Breast epithelium (tissue), 4 donors: ENCODE measurements around the gene WBP1L. TPM values are rescaled to one million over a fixed set of nuclear protein-coding genes. Genes with fewer than 3 reads are reported as not detected.
"Not testable (repeated sequence)": the region's sequence is repeated elsewhere in the genome, so short reads cannot be mapped to it uniquely, and the experiment has no call there.

ENCODE experiments used
- DNase-seq, 2 donors: peaks; one replicate each; pipeline ENCODE4 v3.0.0-alpha.2; 2019; ENCODE audit warnings: low spot score in 2 of 2
- H3K27ac ChIP-seq, 2 donors: fragments of 200-600 bp; sonication (generic) in 1 of 2; one replicate each; pipeline ENCODE4 v1.5.1; 2016 to 2019; ENCODE audit warnings: mild to moderate bottlenecking in 1 of 2
- H3K27me3 ChIP-seq, 2 donors: fragments of 200-600 bp; sonication (generic) in 1 of 2; one replicate each; pipeline versions ENCODE4 v1.5.1 to v1.6.0; 2017 to 2019; ENCODE audit warnings: control low read depth in 1 of 2, mild to moderate bottlenecking in 1 of 2
- H3K36me3 ChIP-seq: fragments of 200-600 bp; one replicate; pipeline ENCODE4 v1.5.1; 2019
- H3K4me1 ChIP-seq, 2 donors: fragments of 200-600 bp; sonication (generic); one replicate each; pipeline ENCODE4 v1.5.1; 2016 to 2019; ENCODE audit warnings: control low read depth in 1 of 2
- H3K4me3 ChIP-seq, 3 donors: fragments of 200-600 bp; sonication (generic); 1 replicate in 2 of 3; 2 replicates in 1 of 3; pipeline ENCODE4 v1.5.1; 2016 to 2019; ENCODE audit warnings: mild to moderate bottlenecking in 3 of 3, moderate library complexity in 2 of 3
- H3K9me3 ChIP-seq, 2 donors: fragments of 200-600 bp; sonication (generic) in 1 of 2; one replicate each; pipeline ENCODE4 v1.5.1; 2016 to 2019; ENCODE audit warnings: control low read depth in 1 of 2
- POLR2A ChIP-seq: fragments of 450-650 bp; IDR thresholded peaks from one replicate; pipeline ENCODE4 v1.6.1; 2016; ENCODE audit warnings: antibody characterized with exemption, mild to moderate bottlenecking, moderate library complexity
- POLR2AphosphoS5 ChIP-seq, 3 donors: sonication (generic); formaldehyde crosslinking; IDR thresholded peaks; one replicate each; pipeline ENCODE4 v1.6.1; 2017; ENCODE audit warnings: antibody characterized with exemption in 3 of 3
- intact Hi-C: fragments of 100-400 bp; cut with DNase I; formaldehyde crosslinking; loops from one replicate; pipeline ENCODE4 v1.15.1; 2023; ENCODE audit warnings: low total_unique reads
- total RNA-seq, 3 donors: library from RNA; depleted of rRNA; stranded (reverse); fragments of >200 nt; gene quantifications; one replicate each; pipeline ENCODE4 v1.1.0, GENCODE V29; 2016
- TF ChIP-seq, protein P1 (sequence below), 3 donors: fragments of 450-650 bp; IDR thresholded peaks; one replicate each; pipeline ENCODE4 v1.5.1; 2016 to 2017; ENCODE audit warnings: antibody characterized with exemption in 3 of 3, mild to moderate bottlenecking in 3 of 3, moderate library complexity in 3 of 3

Gene WBP1L
- total RNA-seq, 3 donors from 2014 or later = 114 to 174 (median 143) TPM

DNA sequence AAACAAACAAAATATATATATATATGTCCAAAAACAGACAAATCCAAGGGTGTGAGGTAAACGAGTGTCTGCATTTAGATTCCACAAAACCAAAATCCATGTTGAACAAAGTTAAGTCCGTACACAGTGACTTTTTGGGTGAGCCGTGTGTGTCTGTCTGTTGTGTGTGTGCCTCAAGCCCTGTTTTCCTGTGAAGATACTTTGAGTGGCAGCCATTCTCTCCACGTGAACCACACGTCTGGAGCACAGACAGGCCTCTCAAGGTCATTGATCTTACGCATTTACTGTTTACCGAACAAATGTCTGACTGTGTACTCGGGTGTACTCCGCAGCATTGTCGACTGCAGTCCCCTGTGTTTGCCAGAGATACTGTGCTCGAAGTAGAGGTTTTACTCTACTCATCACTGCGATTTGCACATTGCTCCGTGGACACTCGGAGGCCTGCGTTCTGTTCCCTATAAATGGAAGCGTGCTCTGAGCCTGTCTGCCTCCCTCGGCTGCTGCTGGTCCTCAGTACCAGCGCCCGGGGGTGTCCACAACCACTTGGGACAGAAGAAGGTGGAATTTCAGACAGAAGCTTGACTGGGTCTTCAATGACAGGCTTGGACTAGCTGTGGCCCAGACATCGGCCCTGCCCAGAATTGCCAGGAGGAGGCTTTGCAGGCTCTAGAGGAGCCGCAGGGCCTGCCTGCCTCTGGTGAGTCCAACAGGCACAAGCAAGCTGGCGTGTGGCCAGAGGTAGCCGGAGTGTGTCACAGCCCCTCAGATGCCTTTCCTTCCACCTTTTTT is 71.3 kb downstream of the WBP1L start:
- Histone ChIP-seq H3K4me1 (peaks cover 0 to 8% of the 10 kb centered on the region in 2 donors), H3K4me3 (no peak overlapping the region), H3K27ac (peak overlapping the region; percentile 78 to 94), H3K9me3 (no peaks in the 10 kb centered on the region), H3K27me3 (no peaks in the 10 kb centered on the region), H3K36me3 (no peaks in the 10 kb centered on the region)
- TF ChIP-seq POLR2A = no peak
- TF ChIP-seq, protein P1, sequence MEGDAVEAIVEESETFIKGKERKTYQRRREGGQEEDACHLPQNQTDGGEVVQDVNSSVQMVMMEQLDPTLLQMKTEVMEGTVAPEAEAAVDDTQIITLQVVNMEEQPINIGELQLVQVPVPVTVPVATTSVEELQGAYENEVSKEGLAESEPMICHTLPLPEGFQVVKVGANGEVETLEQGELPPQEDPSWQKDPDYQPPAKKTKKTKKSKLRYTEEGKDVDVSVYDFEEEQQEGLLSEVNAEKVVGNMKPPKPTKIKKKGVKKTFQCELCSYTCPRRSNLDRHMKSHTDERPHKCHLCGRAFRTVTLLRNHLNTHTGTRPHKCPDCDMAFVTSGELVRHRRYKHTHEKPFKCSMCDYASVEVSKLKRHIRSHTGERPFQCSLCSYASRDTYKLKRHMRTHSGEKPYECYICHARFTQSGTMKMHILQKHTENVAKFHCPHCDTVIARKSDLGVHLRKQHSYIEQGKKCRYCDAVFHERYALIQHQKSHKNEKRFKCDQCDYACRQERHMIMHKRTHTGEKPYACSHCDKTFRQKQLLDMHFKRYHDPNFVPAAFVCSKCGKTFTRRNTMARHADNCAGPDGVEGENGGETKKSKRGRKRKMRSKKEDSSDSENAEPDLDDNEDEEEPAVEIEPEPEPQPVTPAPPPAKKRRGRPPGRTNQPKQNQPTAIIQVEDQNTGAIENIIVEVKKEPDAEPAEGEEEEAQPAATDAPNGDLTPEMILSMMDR (IDR thresholded peaks at IDR 0.05) = no peak
- peak; percentile 36 to 57 for DNase-seq
- intact Hi-C loops = no loop called here

DNA sequence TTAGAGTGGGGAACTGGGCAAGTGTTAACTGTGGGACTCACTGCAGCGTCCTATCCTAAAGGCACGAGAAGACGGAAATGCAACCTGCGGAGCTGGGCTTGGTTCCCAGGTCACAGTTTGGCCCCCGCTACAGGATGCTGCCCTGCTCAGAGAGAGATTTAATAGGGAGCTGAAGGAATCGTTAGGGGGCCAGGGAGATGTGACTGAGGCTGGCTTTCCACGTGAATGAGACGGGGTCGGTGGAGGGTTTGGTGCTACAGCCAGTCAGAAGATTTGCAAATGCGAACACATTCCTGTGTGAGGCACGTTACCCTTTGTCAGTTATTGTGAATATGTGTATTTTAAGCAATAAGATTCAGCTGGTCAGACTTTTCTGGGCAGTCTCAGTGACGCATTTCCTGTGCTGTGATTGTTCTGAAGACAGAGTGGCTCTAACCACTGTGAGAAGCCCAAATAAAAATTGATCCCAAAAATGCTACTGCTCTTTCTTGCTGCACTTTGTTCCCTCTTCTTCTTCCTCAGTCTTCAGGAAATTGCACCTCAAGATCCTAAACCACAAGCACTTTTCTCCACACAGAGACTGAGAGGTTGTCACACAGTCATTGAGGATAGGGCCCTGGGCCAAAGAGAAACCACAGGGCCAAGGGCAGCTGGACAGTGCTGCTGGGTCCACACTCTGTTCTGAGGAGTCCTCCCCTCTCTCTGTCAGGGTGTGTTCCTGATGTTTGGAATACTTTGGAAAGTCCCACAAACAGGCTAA is 72.2 kb downstream of the WBP1L start:
- peak overlapping the region; percentile 78 to 94 for H3K27ac ChIP-seq
- peaks cover 0 to 8% of the 10 kb centered on the region in 2 donors for H3K4me1 ChIP-seq
- no peaks in the 10 kb centered on the region for H3K9me3 ChIP-seq
- DNase-seq = peak in 1 of 2 donors; percentile 24
- peak; percentile 3 to 43 (median 29) for TF ChIP-seq POLR2AphosphoS5 (IDR thresholded peaks at IDR 0.05)
- TF ChIP-seq, protein P1 (IDR thresholded peaks at IDR 0.05) = no peak
- no peak for TF ChIP-seq POLR2A
- H3K36me3 ChIP-seq = no peaks in the 10 kb centered on the region
- H3K4me3 ChIP-seq = peak overlapping the region in 1 of 3 donors; percentile 25
- intact Hi-C loops = no loop called here
- H3K27me3 ChIP-seq = no peaks in the 10 kb centered on the region

DNA sequence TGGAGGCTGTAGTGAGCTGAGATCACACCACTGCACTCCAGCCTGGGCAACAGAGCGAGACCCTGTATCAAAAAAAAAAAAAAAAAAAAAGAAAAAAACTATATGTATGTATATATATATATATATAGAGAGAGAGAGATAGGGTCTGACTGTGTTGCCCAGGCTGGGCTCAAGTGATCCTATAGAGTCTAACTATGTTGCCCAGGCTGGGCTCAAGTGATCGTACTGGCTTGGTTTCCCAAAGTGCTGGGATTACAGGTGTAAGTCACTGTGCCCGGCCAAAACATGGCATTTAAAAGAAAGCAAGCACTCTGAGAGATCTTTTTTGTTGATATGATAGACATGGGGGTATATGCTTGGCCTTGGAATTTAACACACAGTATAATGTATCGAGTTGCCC is 73.4 kb downstream of the WBP1L start:
- no peak for DNase-seq
- intact Hi-C loops = no loop called here
- TF ChIP-seq POLR2AphosphoS5 (IDR thresholded peaks at IDR 0.05) (no peak), POLR2A (no peak)
- TF ChIP-seq, protein P1 (IDR thresholded peaks at IDR 0.05) = no peak
- H3K36me3 ChIP-seq = no peaks in the 10 kb centered on the region
- H3K9me3 ChIP-seq = no peaks in the 10 kb centered on the region
- no peak overlapping the region for H3K4me3 ChIP-seq
- H3K27ac ChIP-seq = peak overlapping the region; percentile 78 to 94
- H3K27me3 ChIP-seq = no peaks in the 10 kb centered on the region
- peaks cover 0 to 8% of the 10 kb centered on the region in 2 donors for H3K4me1 ChIP-seq

DNA sequence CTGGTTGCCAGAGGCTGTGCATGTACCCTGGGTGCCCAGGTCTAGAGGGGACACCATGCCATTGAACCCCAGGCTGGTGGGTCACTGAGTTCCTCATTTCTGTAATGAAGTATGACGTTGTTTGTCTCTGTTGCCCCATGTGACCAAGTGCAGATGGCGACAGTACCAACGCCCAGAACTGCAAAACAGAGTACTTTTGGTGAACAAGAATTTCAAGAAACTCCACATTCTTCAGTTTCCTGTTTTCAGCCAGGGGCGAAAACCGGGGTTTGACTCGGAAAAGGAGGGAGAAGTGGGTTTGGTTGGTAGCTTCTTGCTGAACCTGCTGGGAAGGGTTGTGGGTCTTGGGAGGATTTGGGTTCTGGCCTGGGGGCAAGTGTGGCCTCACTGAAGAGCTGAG is 75.3 kb downstream of the WBP1L start:
- intact Hi-C loops = no loop called here
- Histone ChIP-seq H3K36me3 (no peaks in the 10 kb centered on the region), H3K4me3 (no peak overlapping the region), H3K4me1 (peaks cover 0 to 8% of the 10 kb centered on the region in 2 donors), H3K27me3 (no peaks in the 10 kb centered on the region), H3K27ac (peak overlapping the region; percentile 68 to 77), H3K9me3 (no peaks in the 10 kb centered on the region)
- TF ChIP-seq POLR2AphosphoS5 (IDR thresholded peaks at IDR 0.05) = no peak
- TF ChIP-seq, protein P1 (IDR thresholded peaks at IDR 0.05) = no peak
- no peak for TF ChIP-seq POLR2A
- peak in 1 of 2 donors; percentile 22 for DNase-seq

DNA sequence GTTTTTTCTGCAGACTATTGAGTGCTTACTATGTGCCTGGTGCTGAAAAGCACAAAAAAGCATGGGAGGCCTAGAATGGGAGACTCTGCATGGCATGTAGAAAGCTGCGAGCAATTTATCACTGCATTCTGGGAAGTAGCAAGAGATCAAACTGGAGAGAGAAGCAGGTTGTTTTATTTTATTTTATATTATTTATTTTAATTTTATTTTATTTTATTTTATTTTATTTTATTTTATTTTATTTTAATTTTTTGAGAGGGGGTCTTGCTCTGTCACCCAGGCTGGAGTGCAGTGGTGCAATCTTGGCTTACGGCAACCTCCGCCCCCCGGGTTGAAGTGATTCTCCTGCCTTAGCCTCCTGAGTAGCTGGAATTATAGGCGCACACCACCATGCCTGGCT is 76.3 kb downstream of the WBP1L start:
- not testable (repeated sequence) for H3K4me1 ChIP-seq, DNase-seq

More for the DNA sequence above, 76.3 kb downstream of the WBP1L start:
- intact Hi-C loops, H3K9me3 ChIP-seq, H3K36me3 ChIP-seq, H3K27me3 ChIP-seq, H3K4me3 ChIP-seq: not testable (repeated sequence)
- peak overlapping the region in 1 of 2 donors; percentile 77 for H3K27ac ChIP-seq
